ENCODE measurements around the gene KCNG1. TPM values are rescaled to one million over a fixed set of nuclear protein-coding genes. Genes with fewer than 3 reads are reported as not detected.
A peak's percentile ranks its signal among the peaks of the same experiment; 100 is the strongest.

KCNG1 gene
- total and polyA plus RNA-seq, 4 donors: 2.6 to 10.4 (median 7.7) TPM

GRCh38 chr20:51008718-51009117, 14.2 kb downstream of the KCNG1 start:
- peaks cover 6% of the 10 kb centered on the region for H3K4me1 ChIP-seq (ENCODE audit: control insufficient read depth, insufficient read depth, low read length)
- no peak overlapping the region for H3K4me3 ChIP-seq (ENCODE audit: low read depth, low read length)
- WGBS (ENCODE audit: insufficient coverage): 81% methylated on average over 4 of the region's 5 CpGs
- peaks cover 22% of the 10 kb centered on the region for H3K36me3 ChIP-seq (ENCODE audit: control insufficient read depth, insufficient read depth, low read length)
- DNase-seq (ENCODE audit: low read depth in 4 of 6, low spot score in 6 of 6): no peak
- H3K9me3 ChIP-seq (ENCODE audit: control insufficient read depth, insufficient read depth, low read length): no peaks in the 10 kb centered on the region
- H3K27ac ChIP-seq (ENCODE audit: low read depth, low read length): no peak overlapping the region
- no peaks in the 10 kb centered on the region for H3K27me3 ChIP-seq (ENCODE audit: control insufficient read depth, insufficient read depth, low read length)

GRCh38 chr20:51005214-51005613, 17.7 kb downstream of the KCNG1 start:
- H3K36me3 ChIP-seq (ENCODE audit: control insufficient read depth, insufficient read depth, low read length): peaks cover 24% of the 10 kb centered on the region
- WGBS (ENCODE audit: insufficient coverage): 98% methylated on average over 6 of the region's 7 CpGs
- H3K27me3 ChIP-seq (ENCODE audit: control insufficient read depth, insufficient read depth, low read length): no peaks in the 10 kb centered on the region
- peaks cover 19% of the 10 kb centered on the region for H3K4me1 ChIP-seq (ENCODE audit: control insufficient read depth, insufficient read depth, low read length)
- H3K27ac ChIP-seq (ENCODE audit: low read depth, low read length): no peak overlapping the region
- H3K9me3 ChIP-seq (ENCODE audit: control insufficient read depth, insufficient read depth, low read length): no peaks in the 10 kb centered on the region
- no peak overlapping the region for H3K4me3 ChIP-seq (ENCODE audit: low read depth, low read length)
- DNase-seq (ENCODE audit: low read depth in 4 of 6, low spot score in 6 of 6): no peak

GRCh38 chr20:51004781-51005180, 18.1 kb downstream of the KCNG1 start:
- 97% methylated on average over 9 of the region's 9 CpGs for WGBS (ENCODE audit: insufficient coverage)
- Histone ChIP-seq H3K27me3 (ENCODE audit: control insufficient read depth, insufficient read depth, low read length) (no peaks in the 10 kb centered on the region), H3K4me3 (ENCODE audit: low read depth, low read length) (no peak overlapping the region), H3K27ac (ENCODE audit: low read depth, low read length) (no peak overlapping the region), H3K36me3 (ENCODE audit: control insufficient read depth, insufficient read depth, low read length) (peaks cover 19% of the 10 kb centered on the region), H3K4me1 (ENCODE audit: control insufficient read depth, insufficient read depth, low read length) (peaks cover 19% of the 10 kb centered on the region), H3K9me3 (ENCODE audit: control insufficient read depth, insufficient read depth, low read length) (no peaks in the 10 kb centered on the region)
- no peak for DNase-seq (ENCODE audit: low read depth in 4 of 6, low spot score in 6 of 6)

GRCh38 chr20:51004305-51004727, 18.6 kb downstream of the KCNG1 start:
- Histone ChIP-seq H3K27me3 (ENCODE audit: control insufficient read depth, insufficient read depth, low read length) (no peaks in the 10 kb centered on the region), H3K4me3 (ENCODE audit: low read depth, low read length) (no peak overlapping the region), H3K27ac (ENCODE audit: low read depth, low read length) (no peak overlapping the region), H3K4me1 (ENCODE audit: control insufficient read depth, insufficient read depth, low read length) (peaks cover 19% of the 10 kb centered on the region), H3K36me3 (ENCODE audit: control insufficient read depth, insufficient read depth, low read length) (peaks cover 16% of the 10 kb centered on the region), H3K9me3 (ENCODE audit: control insufficient read depth, insufficient read depth, low read length) (no peaks in the 10 kb centered on the region)
- no peak for DNase-seq (ENCODE audit: low read depth in 4 of 6, low spot score in 6 of 6)
- WGBS (ENCODE audit: insufficient coverage): 90% methylated on average over 33 of the region's 44 CpGs

- Histone ChIP-seq H3K27ac (ENCODE audit: low read depth, low read length) (no peak overlapping the region), H3K27me3 (ENCODE audit: control insufficient read depth, insufficient read depth, low read length) (no peaks in the 10 kb centered on the region), H3K4me1 (ENCODE audit: control insufficient read depth, insufficient read depth, low read length) (peaks cover 19% of the 10 kb centered on the region), H3K4me3 (ENCODE audit: low read depth, low read length) (no peak overlapping the region), H3K36me3 (ENCODE audit: control insufficient read depth, insufficient read depth, low read length) (peaks cover 14% of the 10 kb centered on the region), H3K9me3 (ENCODE audit: control insufficient read depth, insufficient read depth, low read length) (no peaks in the 10 kb centered on the region)
- 42% methylated on average over 21 of the region's 21 CpGs for WGBS (ENCODE audit: insufficient coverage)
- DNase-seq (ENCODE audit: low read depth in 4 of 6, low spot score in 6 of 6): no peak
Measured at GRCh38 chr20:51003753-51004152, 19.2 kb downstream of the KCNG1 start.

GRCh38 chr20:51002633-51003032, 20.3 kb downstream of the KCNG1 start:
- Histone ChIP-seq H3K4me3 (ENCODE audit: low read depth, low read length) (no peak overlapping the region), H3K4me1 (ENCODE audit: control insufficient read depth, insufficient read depth, low read length) (peaks cover 19% of the 10 kb centered on the region), H3K9me3 (ENCODE audit: control insufficient read depth, insufficient read depth, low read length) (no peaks in the 10 kb centered on the region), H3K27me3 (ENCODE audit: control insufficient read depth, insufficient read depth, low read length) (no peaks in the 10 kb centered on the region), H3K27ac (ENCODE audit: low read depth, low read length) (no peak overlapping the region), H3K36me3 (ENCODE audit: control insufficient read depth, insufficient read depth, low read length) (peaks cover 14% of the 10 kb centered on the region)
- 100% methylated on average over 5 of the region's 7 CpGs for WGBS (ENCODE audit: insufficient coverage)
- no peak for DNase-seq (ENCODE audit: low read depth in 4 of 6, low spot score in 6 of 6)

GRCh38 chr20:51001430-51002265, 21.3 kb downstream of the KCNG1 start:
- Histone ChIP-seq H3K36me3 (ENCODE audit: control insufficient read depth, insufficient read depth, low read length) (peaks cover 14% of the 10 kb centered on the region), H3K9me3 (ENCODE audit: control insufficient read depth, insufficient read depth, low read length) (no peaks in the 10 kb centered on the region), H3K27ac (ENCODE audit: low read depth, low read length) (no peak overlapping the region), H3K27me3 (ENCODE audit: control insufficient read depth, insufficient read depth, low read length) (no peaks in the 10 kb centered on the region), H3K4me1 (ENCODE audit: control insufficient read depth, insufficient read depth, low read length) (peaks cover 19% of the 10 kb centered on the region), H3K4me3 (ENCODE audit: low read depth, low read length) (no peak overlapping the region)
- DNase-seq (ENCODE audit: low read depth in 4 of 6, low spot score in 6 of 6): peak in 1 of 6 donors; percentile 46
- 69% methylated on average over 16 of the region's 20 CpGs for WGBS (ENCODE audit: insufficient coverage)

GRCh38 chr20:50999355-50999754, 23.6 kb downstream of the KCNG1 start:
- H3K4me3 ChIP-seq (ENCODE audit: low read depth, low read length): no peak overlapping the region
- WGBS (ENCODE audit: insufficient coverage): 95% methylated on average over 4 of the region's 4 CpGs
- H3K9me3 ChIP-seq (ENCODE audit: control insufficient read depth, insufficient read depth, low read length): no peaks in the 10 kb centered on the region
- no peak overlapping the region for H3K27ac ChIP-seq (ENCODE audit: low read depth, low read length)
- H3K36me3 ChIP-seq (ENCODE audit: control insufficient read depth, insufficient read depth, low read length): peaks cover 8% of the 10 kb centered on the region
- DNase-seq (ENCODE audit: low read depth in 4 of 6, low spot score in 6 of 6): no peak
- H3K27me3 ChIP-seq (ENCODE audit: control insufficient read depth, insufficient read depth, low read length): no peaks in the 10 kb centered on the region
- H3K4me1 ChIP-seq (ENCODE audit: control insufficient read depth, insufficient read depth, low read length): peaks cover 19% of the 10 kb centered on the region

- H3K27me3 ChIP-seq (ENCODE audit: control insufficient read depth, insufficient read depth, low read length): no peaks in the 10 kb centered on the region
- peaks cover 3% of the 10 kb centered on the region for H3K9me3 ChIP-seq (ENCODE audit: control insufficient read depth, insufficient read depth, low read length)
- 69% methylated on average over 6 of the region's 10 CpGs for WGBS (ENCODE audit: insufficient coverage)
- no peak overlapping the region for H3K27ac ChIP-seq (ENCODE audit: low read depth, low read length)
- H3K36me3 ChIP-seq (ENCODE audit: control insufficient read depth, insufficient read depth, low read length): no peaks in the 10 kb centered on the region
- H3K4me1 ChIP-seq (ENCODE audit: control insufficient read depth, insufficient read depth, low read length): peaks cover 10% of the 10 kb centered on the region
- H3K4me3 ChIP-seq (ENCODE audit: low read depth, low read length): no peak overlapping the region
- peak in 1 of 6 donors; percentile 39 for DNase-seq (ENCODE audit: low read depth in 4 of 6, low spot score in 6 of 6)
Measured at GRCh38 chr20:50996901-50997865, 25.7 kb downstream of the KCNG1 start.
